Activated CD4-positive, alpha-beta T cell treated with anti-CD3 and anti-CD28 coated beads, Interleukin-2, amount 10 ng/mL, durations not matched to agents 7 days and 5 days (primary cell): ENCODE measurements around the gene DNAH14. TPM values are rescaled to one million over a fixed set of nuclear protein-coding genes. Genes with fewer than 3 reads are reported as not detected.

Experiments
- CTCF ChIA-PET: fragments of 350-600 bp; sonication (Branson Sonifier 250); formaldehyde crosslinking; loops from one replicate; lab custom pipeline; 2021; ENCODE audit warnings: antibody characterized with exemption; lab: Charles Lee
- POLR2A ChIA-PET: fragments of 350-600 bp; sonication (Branson Sonifier 250); formaldehyde crosslinking; loops from one replicate; lab custom pipeline; 2021; ENCODE audit warnings: antibody characterized with exemption; lab: Charles Lee
- DNase-seq: peaks from one replicate; pipeline ENCODE4 v3.0.0-alpha.2; 2020
- H3K27ac Mint-ChIP-seq: one replicate; pipeline ENCODE4 v1.8.0; 2021; ENCODE audit warnings: mild to moderate bottlenecking, moderate library complexity, mixed read lengths
- H3K27me3 Mint-ChIP-seq: one replicate; pipeline ENCODE4 v1.8.0; 2021; ENCODE audit warnings: mixed read lengths
- H3K36me3 Mint-ChIP-seq: one replicate; pipeline ENCODE4 v1.8.0; 2021; ENCODE audit warnings: low read depth, mixed read lengths
- H3K4me1 Mint-ChIP-seq: one replicate; pipeline ENCODE4 v1.8.0; 2021; ENCODE audit warnings: mixed read lengths
- H3K4me3 Mint-ChIP-seq: one replicate; pipeline ENCODE4 v1.8.0; 2021; ENCODE audit warnings: mild to moderate bottlenecking, moderate library complexity, mixed read lengths
- H3K9me3 Mint-ChIP-seq: one replicate; pipeline ENCODE4 v1.8.0; 2021; ENCODE audit warnings: mixed read lengths
- total RNA-seq, 2 experiments: library from RNA; stranded (reverse); gene quantifications; one replicate each; pipeline ENCODE4 v1.2.3, GENCODE V29; 2021

Gene DNAH14
- total RNA-seq, 2 experiments from 2014 or later: 0.40 to 0.82 TPM

DNA sequence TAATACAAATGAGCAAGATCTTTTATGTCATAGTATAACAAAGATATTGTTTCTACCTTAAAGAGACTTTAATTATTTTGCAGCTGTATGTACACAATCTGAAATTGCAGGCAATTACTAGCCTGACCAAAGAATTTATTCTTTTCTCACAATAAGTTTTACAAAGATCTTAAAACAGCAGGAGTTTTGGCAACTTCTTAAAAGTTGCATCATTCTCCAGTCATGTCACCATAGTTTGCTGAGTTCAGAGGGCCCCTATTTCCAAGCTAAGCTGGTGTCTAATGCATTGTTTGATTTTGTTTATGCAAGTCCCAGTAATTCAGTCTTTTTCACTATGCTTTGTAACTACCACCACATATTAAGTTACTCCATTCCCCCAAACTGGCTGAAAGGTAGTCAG lies 114.8 kb downstream of the DNAH14 start:
- no peaks in the 10 kb centered on the region for H3K27me3 Mint-ChIP-seq
- POLR2A ChIA-PET: no interaction called here

DNA sequence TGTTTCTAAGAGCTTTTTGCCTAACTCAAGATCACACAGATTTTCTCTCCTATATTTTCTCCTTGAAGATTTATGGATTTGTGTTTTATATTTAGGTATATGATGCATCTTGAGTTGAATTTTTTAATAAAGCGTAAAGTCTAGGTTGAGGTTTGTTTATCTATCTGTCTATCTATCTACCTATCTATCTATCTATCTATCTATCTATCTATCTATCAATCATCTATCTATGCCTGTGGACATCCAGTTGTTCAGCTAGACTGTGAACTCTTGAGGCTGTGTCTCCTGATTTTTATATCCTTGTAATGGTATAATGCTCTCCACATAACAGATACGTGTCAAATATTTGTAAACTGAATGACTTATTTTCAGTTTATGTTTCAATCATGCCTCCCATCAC lies 120.1 kb downstream of the DNAH14 start:
- H3K9me3 Mint-ChIP-seq: no peaks in the 10 kb centered on the region
- no peak overlapping the region for H3K4me3 Mint-ChIP-seq
- no peaks in the 10 kb centered on the region for H3K36me3 Mint-ChIP-seq
- no peak overlapping the region for H3K27ac Mint-ChIP-seq
- ChIA-PET POLR2A (no interaction called here), CTCF (no interaction called here)
- H3K27me3 Mint-ChIP-seq: no peaks in the 10 kb centered on the region
- H3K4me1 Mint-ChIP-seq: no peaks in the 10 kb centered on the region
- DNase-seq: no peak

More for the DNA sequence above, 114.8 kb downstream of the DNAH14 start:
- no peaks in the 10 kb centered on the region for H3K4me1 Mint-ChIP-seq
- H3K36me3 Mint-ChIP-seq: no peaks in the 10 kb centered on the region
- no peak for DNase-seq
- CTCF ChIA-PET: no interaction called here
- no peak overlapping the region for H3K4me3 Mint-ChIP-seq
- no peak overlapping the region for H3K27ac Mint-ChIP-seq
- no peaks in the 10 kb centered on the region for H3K9me3 Mint-ChIP-seq

DNA sequence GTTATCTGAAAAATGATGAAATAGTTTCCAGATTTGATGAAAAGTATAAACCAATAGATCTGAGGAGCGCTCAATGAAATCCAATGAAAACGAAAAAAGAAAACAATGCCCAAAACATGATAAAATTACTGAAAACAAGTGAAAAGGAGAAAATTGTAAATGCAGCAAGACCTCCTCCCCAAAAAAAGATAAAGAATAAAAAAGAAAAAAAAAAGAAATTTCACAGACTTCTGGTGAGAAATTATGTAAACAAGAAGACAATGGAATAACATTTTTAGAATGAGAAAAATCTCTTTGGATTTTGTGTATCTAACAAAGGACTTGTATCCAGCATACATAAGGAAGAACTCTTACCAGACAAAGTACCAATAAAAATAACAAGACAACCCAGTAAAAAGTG lies 134.2 kb downstream of the DNAH14 start:
- H3K27me3 Mint-ChIP-seq: peaks cover 2% of the 10 kb centered on the region
- DNase-seq: no peak
- no peaks in the 10 kb centered on the region for H3K36me3 Mint-ChIP-seq
- H3K4me1 Mint-ChIP-seq: no peaks in the 10 kb centered on the region
- no peak overlapping the region for H3K4me3 Mint-ChIP-seq
- ChIA-PET POLR2A (no interaction called here), CTCF (no interaction called here)
- H3K27ac Mint-ChIP-seq: no peak overlapping the region
- peaks cover 4% of the 10 kb centered on the region for H3K9me3 Mint-ChIP-seq

DNA sequence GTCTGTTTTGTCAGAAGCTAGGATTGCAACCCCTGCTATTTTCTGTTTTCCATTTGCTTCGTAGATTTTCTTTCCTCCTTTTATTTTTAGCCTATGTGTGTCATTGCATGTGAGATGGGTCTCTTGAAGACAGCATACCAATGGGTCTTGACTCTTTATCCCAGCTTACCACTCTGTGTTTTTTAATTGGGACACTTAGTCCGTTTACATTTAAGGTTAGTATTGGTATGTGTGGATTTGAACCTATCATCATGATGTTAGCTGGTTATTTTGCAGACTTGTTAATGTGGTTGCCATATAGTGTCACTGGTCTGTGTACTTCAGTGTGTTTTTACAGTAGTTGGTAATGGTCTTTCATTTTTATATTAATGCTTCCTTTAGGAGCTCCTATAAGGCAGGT lies 141.5 kb downstream of the DNAH14 start:
- CTCF ChIA-PET: no interaction called here
- no peaks in the 10 kb centered on the region for H3K27me3 Mint-ChIP-seq
- POLR2A ChIA-PET: no interaction called here

DNA sequence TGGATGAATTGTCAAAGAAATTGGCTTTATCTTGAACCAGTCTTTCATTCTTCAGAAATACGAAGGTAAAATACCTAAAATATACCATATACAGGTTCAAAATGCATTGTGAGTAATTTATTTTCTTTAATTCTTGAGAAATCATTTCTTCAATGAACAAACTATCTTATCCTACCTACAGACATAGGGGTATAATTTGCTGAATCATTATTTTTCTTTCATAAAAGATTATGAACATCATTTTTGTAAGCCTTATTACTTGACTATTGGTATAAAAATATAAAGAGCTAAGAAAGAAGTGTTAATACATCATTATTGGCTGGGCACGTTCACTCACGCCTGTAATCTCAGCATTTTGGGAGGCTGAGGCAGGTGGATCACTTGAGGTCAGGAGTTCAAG lies 167.7 kb downstream of the DNAH14 start:
- Mint-ChIP-seq H3K27me3 (peaks cover 3% of the 10 kb centered on the region), H3K9me3 (no peaks in the 10 kb centered on the region), H3K27ac (no peak overlapping the region), H3K4me3 (no peak overlapping the region), H3K4me1 (no peaks in the 10 kb centered on the region), H3K36me3 (no peaks in the 10 kb centered on the region)
- ChIA-PET CTCF (no interaction called here), POLR2A (no interaction called here)
- DNase-seq: no peak

More for the DNA sequence above, 141.5 kb downstream of the DNAH14 start:
- no peak for DNase-seq
- no peaks in the 10 kb centered on the region for H3K4me1 Mint-ChIP-seq
- H3K4me3 Mint-ChIP-seq: no peak overlapping the region
- H3K9me3 Mint-ChIP-seq: peaks cover 23% of the 10 kb centered on the region
- H3K36me3 Mint-ChIP-seq: no peaks in the 10 kb centered on the region
- H3K27ac Mint-ChIP-seq: no peak overlapping the region

DNA sequence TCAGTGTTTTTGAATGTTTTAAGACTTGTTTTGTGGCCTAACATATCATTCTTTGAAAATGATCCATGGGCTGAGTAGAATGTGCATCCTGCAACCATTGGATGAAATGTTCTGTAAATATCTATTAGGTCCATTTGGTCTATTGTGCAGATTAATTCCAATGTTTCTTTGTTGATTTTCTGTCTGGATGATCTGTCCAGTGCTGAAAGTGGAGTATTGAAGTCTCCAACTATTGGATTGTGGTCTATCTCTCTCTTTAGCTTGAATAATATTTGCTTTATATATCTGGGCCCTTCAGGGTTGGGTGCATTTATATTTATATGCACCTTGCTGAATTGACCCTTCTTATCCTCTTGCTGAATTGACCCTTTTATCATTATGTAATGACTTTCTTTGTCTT lies 181.5 kb downstream of the DNAH14 start:
- Mint-ChIP-seq H3K27me3 (peaks cover 3% of the 10 kb centered on the region), H3K4me1 (no peaks in the 10 kb centered on the region), H3K4me3 (no peak overlapping the region), H3K27ac (no peak overlapping the region), H3K36me3 (no peaks in the 10 kb centered on the region), H3K9me3 (peaks cover 3% of the 10 kb centered on the region)
- POLR2A ChIA-PET: no interaction called here
- CTCF ChIA-PET: no interaction called here
- no peak for DNase-seq

DNA sequence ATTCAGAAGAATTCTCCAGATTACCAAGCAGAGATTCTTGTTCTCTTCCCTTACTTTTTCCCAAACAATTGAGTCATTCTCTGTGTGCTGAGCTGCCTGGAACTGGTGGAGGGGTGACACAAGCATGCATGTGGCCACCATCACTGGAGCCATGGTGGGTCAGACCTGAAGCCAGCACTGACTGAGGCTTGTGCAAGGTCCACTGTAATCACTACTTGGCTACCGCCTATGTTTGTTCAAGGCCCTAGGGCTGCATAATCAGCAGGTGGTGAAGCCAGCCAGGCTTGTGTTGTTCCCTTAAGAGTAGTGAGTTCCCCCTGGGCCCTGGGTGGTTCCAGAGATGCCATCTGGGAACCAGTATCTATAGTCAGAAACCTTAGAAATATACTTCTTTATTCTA lies 183.8 kb downstream of the DNAH14 start:
- no peaks in the 10 kb centered on the region for H3K4me1 Mint-ChIP-seq
- DNase-seq: no peak
- H3K9me3 Mint-ChIP-seq: no peaks in the 10 kb centered on the region
- peaks cover 3% of the 10 kb centered on the region for H3K27me3 Mint-ChIP-seq
- ChIA-PET POLR2A (no interaction called here), CTCF (no interaction called here)
- H3K27ac Mint-ChIP-seq: no peak overlapping the region
- no peaks in the 10 kb centered on the region for H3K36me3 Mint-ChIP-seq
- H3K4me3 Mint-ChIP-seq: no peak overlapping the region

DNA sequence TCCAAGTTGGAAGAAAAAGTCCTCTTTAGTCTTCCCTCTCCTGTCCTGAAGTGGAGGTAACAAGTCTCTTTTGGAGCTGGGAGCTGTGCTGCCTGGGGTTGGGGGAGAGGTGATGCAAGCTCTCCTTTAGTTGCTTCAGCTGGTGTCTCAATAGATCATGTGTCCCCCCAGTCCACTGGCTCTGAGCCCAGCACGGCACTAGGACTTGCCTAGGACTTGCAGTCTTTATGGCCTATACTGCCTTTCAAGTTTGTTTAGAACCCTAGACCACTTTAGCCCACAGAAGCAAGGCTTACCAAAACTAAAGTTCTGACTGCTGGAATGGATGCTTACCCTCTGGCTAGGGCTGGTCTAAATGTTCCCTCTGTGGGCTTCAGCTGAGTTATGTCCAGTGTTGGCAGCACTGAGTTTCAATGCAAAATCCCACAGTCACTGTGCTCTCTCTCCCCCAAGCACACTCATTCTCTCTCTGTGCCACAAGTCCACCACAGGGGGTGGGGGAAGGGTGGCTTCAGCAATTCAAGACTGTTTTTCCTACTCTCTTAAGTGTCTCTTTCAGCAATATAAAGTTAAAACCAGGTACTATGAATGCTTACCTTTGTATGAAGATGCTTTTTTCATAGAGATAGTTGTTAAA lies 185.0 kb downstream of the DNAH14 start:
- peaks cover 2% of the 10 kb centered on the region for H3K27me3 Mint-ChIP-seq
- no peaks in the 10 kb centered on the region for H3K36me3 Mint-ChIP-seq
- no peak overlapping the region for H3K4me3 Mint-ChIP-seq
- DNase-seq: no peak
- CTCF ChIA-PET: no interaction called here
- no peak overlapping the region for H3K27ac Mint-ChIP-seq
- POLR2A ChIA-PET: no interaction called here
- H3K4me1 Mint-ChIP-seq: no peaks in the 10 kb centered on the region
- H3K9me3 Mint-ChIP-seq: no peaks in the 10 kb centered on the region

DNA sequence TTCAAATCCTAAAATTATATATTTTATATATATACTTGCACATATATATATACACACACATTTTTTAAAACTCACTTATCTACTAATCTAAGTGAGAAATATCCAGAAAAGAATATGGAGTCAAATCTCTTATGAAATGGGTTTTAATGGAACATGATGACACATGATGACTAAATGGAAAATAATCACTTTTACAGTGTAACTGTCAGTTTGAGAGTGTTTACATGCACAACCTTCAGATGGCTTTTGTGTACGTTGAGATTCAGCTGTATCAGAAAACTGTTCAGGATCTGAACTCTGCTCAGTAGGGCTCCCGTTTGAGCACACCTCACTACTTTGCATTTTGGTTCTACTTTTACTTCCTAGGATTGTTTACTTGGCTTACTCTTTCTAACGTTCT lies 189.8 kb downstream of the DNAH14 start:
- Mint-ChIP-seq H3K4me1 (no peaks in the 10 kb centered on the region), H3K36me3 (no peaks in the 10 kb centered on the region), H3K27me3 (no peaks in the 10 kb centered on the region), H3K4me3 (no peak overlapping the region), H3K9me3 (no peaks in the 10 kb centered on the region), H3K27ac (no peak overlapping the region)
- ChIA-PET POLR2A (no interaction called here), CTCF (no interaction called here)
- DNase-seq: no peak

DNA sequence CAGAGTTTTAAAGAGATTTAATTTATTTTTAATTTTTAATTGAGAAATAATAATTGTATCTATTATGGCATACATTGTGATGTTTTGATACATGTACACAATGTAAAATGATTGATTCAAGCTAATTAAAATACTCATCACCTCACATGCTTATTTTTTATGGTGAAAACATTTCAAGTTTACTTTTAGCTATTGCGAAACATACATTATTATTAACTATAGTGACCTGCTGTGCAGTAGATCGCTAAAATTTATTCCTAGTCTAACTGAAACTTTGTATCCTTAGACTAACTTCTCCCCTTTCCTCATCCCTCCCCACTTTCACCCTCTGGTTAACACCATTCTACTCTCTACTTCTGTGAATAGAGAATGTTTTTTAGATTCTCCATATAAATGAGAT lies 191.6 kb downstream of the DNAH14 start:
- Mint-ChIP-seq H3K36me3 (no peaks in the 10 kb centered on the region), H3K9me3 (no peaks in the 10 kb centered on the region), H3K4me3 (no peak overlapping the region), H3K4me1 (no peaks in the 10 kb centered on the region), H3K27ac (no peak overlapping the region), H3K27me3 (no peaks in the 10 kb centered on the region)
- CTCF ChIA-PET: no interaction called here
- POLR2A ChIA-PET: no interaction called here
- no peak for DNase-seq

DNA sequence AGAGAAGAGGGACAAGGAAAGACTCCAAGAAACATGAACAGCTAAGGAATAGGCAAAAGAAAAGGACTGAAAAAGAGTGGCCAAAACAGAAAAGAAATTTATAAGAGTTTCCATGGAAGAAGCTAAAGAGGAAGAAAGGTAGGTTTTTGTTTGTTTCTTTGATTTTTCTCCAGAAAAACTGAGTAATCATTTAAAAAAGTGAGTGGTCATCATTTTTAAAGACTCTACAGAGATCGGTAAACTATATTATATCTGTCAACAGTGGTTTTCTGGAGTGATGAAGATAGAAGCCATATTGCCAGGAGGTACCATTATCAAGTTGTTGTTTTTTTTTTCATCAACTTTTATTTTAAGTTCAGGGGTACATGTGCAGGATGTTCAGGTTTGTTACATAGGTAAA lies 202.4 kb downstream of the DNAH14 start:
- no peak overlapping the region for H3K4me3 Mint-ChIP-seq
- H3K36me3 Mint-ChIP-seq: no peaks in the 10 kb centered on the region
- no peak overlapping the region for H3K27ac Mint-ChIP-seq
- ChIA-PET CTCF (no interaction called here), POLR2A (no interaction called here)
- no peaks in the 10 kb centered on the region for H3K4me1 Mint-ChIP-seq
- DNase-seq: no peak
- no peaks in the 10 kb centered on the region for H3K27me3 Mint-ChIP-seq
- peaks cover 5% of the 10 kb centered on the region for H3K9me3 Mint-ChIP-seq

DNA sequence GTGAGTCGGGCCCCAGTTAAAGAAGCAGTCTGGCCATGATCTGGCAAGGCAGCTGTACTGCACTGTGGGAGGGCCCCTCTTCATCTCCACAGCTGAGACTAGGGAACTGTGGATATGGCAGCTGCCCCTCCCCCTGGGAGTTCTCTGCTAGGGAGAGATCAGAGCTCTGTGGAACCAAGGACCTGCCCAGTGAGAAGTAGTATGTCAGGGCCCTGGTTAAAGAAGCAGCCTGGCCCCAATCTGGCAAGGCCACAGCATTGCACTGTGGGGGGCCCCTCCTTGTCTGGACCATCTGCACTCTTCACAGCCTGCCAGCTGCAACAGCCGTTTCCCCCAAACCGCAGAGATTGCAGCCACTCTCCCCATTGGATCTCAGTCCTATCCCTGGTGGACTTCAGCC lies 208.5 kb downstream of the DNAH14 start:
- ChIA-PET POLR2A (no interaction called here), CTCF (no interaction called here)
- Mint-ChIP-seq H3K27me3 (no peaks in the 10 kb centered on the region), H3K4me3 (no peak overlapping the region), H3K4me1 (no peaks in the 10 kb centered on the region), H3K27ac (no peak overlapping the region), H3K9me3 (peaks cover 5% of the 10 kb centered on the region), H3K36me3 (no peaks in the 10 kb centered on the region)
- DNase-seq: no peak

DNA sequence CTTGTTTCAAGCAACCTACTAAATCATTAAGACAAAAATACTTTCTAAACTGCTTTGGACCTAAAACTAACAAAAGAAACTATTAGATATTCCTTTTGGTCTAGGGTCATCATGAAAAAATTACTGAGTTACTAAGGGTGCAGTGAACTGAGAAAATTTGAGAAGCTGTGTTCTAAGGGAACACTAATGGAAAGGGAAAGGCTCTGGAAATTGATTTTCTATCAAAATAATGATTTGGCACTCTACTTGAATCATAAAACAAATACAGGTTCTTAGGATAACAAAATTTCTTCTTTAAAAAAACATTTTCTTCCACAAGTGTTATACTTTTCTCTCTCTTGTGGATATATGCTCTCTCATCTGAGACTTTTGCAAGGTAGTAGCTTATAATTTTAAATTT lies 213.5 kb downstream of the DNAH14 start:
- no peak overlapping the region for H3K4me3 Mint-ChIP-seq
- H3K9me3 Mint-ChIP-seq: no peaks in the 10 kb centered on the region
- no peaks in the 10 kb centered on the region for H3K4me1 Mint-ChIP-seq
- H3K36me3 Mint-ChIP-seq: no peaks in the 10 kb centered on the region
- ChIA-PET POLR2A (no interaction called here), CTCF (no interaction called here)
- no peak overlapping the region for H3K27ac Mint-ChIP-seq
- H3K27me3 Mint-ChIP-seq: no peaks in the 10 kb centered on the region
- DNase-seq: no peak

DNA sequence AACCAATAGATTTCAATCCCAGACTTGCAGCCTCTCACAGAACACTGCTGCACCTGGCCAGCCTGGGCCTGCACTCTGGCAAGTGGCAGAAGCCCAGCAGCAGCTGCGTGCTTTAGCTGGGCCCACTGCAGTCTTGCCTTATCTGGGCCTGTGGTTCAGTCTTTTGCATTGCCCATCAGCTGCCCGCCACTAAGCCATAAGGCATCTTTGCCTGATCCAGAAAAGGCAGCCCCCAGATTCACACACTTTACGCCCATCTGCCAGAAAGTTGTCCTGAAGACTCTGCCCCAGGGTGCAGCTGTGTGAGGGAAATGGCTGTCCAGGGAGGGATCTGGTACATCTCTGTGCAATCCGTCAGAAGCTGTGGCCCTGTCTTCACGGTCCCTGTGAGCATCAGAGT lies 217.0 kb downstream of the DNAH14 start:
- H3K9me3 Mint-ChIP-seq: no peaks in the 10 kb centered on the region
- H3K36me3 Mint-ChIP-seq: no peaks in the 10 kb centered on the region
- H3K4me3 Mint-ChIP-seq: no peak overlapping the region
- ChIA-PET CTCF (no interaction called here), POLR2A (no interaction called here)
- H3K27me3 Mint-ChIP-seq: no peaks in the 10 kb centered on the region
- DNase-seq: no peak
- no peak overlapping the region for H3K27ac Mint-ChIP-seq
- H3K4me1 Mint-ChIP-seq: no peaks in the 10 kb centered on the region
